Mucosa of rectum (tissue), 2 donors: ENCODE measurements around the gene TRAPPC2L.
A peak's percentile ranks its signal among the peaks of the same experiment; 100 is the strongest.

Experiments used
- H3K27ac ChIP-seq, 2 donors: one replicate each; pipeline ENCODE4 v1.7.0; 2013; ENCODE audit warnings: inconsistent platforms in 2 of 2, low read depth in 2 of 2, low read length in 2 of 2
- H3K27me3 ChIP-seq, 2 donors: one replicate each; pipeline ENCODE4 v1.7.0; 2013; ENCODE audit warnings: low read length in 2 of 2; ENCODE audit not compliant: control insufficient read depth in 2 of 2, insufficient read depth in 2 of 2
- H3K36me3 ChIP-seq, 2 donors: one replicate each; pipeline ENCODE4 v1.7.0; 2013; ENCODE audit warnings: low read length in 2 of 2; ENCODE audit not compliant: control insufficient read depth in 2 of 2, insufficient read depth in 2 of 2
- H3K4me1 ChIP-seq, 2 donors: one replicate each; pipeline ENCODE4 v1.7.0; 2013; ENCODE audit warnings: low read length in 2 of 2, mild to moderate bottlenecking in 1 of 2; ENCODE audit not compliant: control insufficient read depth in 2 of 2, insufficient read depth in 2 of 2
- H3K4me3 ChIP-seq, 2 donors: one replicate each; pipeline ENCODE4 v1.7.0; 2013; ENCODE audit warnings: low read length in 2 of 2
- H3K9ac ChIP-seq, 2 donors: one replicate each; pipeline ENCODE4 v1.7.0; 2013; ENCODE audit warnings: low read length in 2 of 2, low read depth in 1 of 2, mild to moderate bottlenecking in 1 of 2
- H3K9me3 ChIP-seq, 2 donors: one replicate each; pipeline ENCODE4 v1.7.0; 2013; ENCODE audit warnings: low read length in 2 of 2; ENCODE audit not compliant: control insufficient read depth in 2 of 2
- donor health status: healthy.
- donor health status: Normal muscosa, but diverticular disease.

Gene TRAPPC2L

DNA sequence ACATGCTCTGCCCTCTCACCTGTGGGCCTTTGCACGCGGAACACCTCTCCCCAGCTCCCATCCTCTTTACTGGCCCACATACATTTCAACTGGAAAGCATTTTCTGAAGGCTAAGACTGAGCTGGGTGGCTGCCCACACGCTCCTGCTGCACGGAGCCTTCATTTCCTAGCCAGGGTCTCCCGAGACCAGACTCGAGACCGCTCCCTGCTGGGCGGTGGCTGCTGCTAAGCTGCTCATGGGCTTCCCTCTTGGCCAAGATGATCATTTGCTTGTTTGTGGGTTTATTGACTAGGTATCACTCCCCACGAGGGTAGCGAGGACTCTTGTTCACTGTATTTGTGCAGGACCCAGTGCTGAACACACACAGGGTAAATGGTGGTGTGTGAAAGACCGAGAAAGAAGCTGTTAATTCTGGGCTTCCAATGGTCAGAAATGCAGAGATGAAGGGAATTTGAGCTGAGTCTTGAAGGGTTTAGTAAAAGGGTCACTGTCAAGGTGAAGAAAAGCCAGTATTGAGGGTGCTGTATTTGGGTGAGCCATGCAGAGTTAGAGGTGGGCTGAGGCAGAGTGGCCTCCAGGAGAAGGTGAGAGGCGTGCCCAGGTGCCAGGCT lies 907 bp downstream of the TRAPPC2L start:
- peak overlapping the region in 1 of 2 donors; percentile 52 for H3K27ac ChIP-seq
- peaks cover 16% of the 10 kb centered on the region in 2 donors for H3K4me1 ChIP-seq
- H3K36me3 ChIP-seq = peaks cover 21 to 37% of the 10 kb centered on the region in 2 donors

DNA sequence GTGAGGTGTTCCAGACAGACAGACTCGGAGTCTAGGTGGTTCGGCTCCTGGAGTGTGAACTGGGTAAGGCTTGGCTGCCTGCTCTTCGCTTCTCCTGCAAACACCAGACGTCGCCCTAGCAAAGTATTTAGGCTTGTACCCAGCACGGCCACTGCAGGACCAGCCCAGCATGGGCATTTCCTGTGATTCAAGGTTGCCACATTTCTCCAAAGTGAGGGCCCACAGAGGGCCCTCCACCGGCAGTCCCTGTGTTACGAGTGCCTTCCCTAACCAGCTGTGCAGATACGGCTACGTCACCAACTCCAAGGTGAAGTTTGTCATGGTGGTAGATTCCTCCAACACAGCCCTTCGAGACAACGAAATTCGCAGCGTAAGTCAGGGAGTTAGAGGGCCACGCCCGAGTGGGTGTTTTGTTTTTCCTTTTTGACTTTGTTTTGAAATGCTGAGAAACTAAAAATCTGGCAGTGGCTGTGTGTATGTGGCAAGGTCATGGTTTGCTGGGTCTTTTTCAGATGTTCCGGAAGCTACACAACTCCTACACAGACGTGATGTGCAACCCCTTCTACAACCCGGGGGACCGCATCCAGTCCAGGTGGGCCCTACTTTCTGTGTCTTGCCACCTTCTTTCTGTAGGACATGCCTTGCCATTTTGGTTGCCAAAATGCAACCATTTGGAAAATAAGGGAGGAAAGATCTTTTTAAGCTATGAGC lies 2.6 kb downstream of the TRAPPC2L start:
- Histone ChIP-seq H3K9ac (no peak overlapping the region), H3K36me3 (peaks cover 21 to 37% of the 10 kb centered on the region in 2 donors), H3K27ac (no peak overlapping the region), H3K4me1 (peaks cover 13 to 16% of the 10 kb centered on the region in 2 donors), H3K27me3 (no peaks in the 10 kb centered on the region), H3K4me3 (no peak overlapping the region), H3K9me3 (no peaks in the 10 kb centered on the region)

More for the DNA sequence above, 907 bp downstream of the TRAPPC2L start:
- H3K9me3 ChIP-seq = no peaks in the 10 kb centered on the region
- H3K27me3 ChIP-seq = no peaks in the 10 kb centered on the region
- peak overlapping the region; percentile 93 to 94 for H3K4me3 ChIP-seq
- peak overlapping the region; percentile 74 to 85 for H3K9ac ChIP-seq

- no peaks in the 10 kb centered on the region for H3K9me3 ChIP-seq
- H3K27ac ChIP-seq = no peak overlapping the region
- no peak overlapping the region for H3K4me3 ChIP-seq
- peaks cover 6 to 11% of the 10 kb centered on the region in 2 donors for H3K4me1 ChIP-seq
- no peaks in the 10 kb centered on the region for H3K27me3 ChIP-seq
- H3K36me3 ChIP-seq = peaks cover 21 to 37% of the 10 kb centered on the region in 2 donors
- no peak overlapping the region for H3K9ac ChIP-seq
Measured at GRCh38 chr16:88861359-88861758, 4.4 kb downstream of the TRAPPC2L start.

- Histone ChIP-seq H3K27me3 (no peaks in the 10 kb centered on the region), H3K9ac (no peak overlapping the region), H3K4me3 (no peak overlapping the region), H3K27ac (no peak overlapping the region), H3K36me3 (peaks cover 21 to 37% of the 10 kb centered on the region in 2 donors), H3K4me1 (peaks cover 4 to 5% of the 10 kb centered on the region in 2 donors), H3K9me3 (no peaks in the 10 kb centered on the region)
Measured at GRCh38 chr16:88862968-88863367, 6.0 kb downstream of the TRAPPC2L start.

DNA sequence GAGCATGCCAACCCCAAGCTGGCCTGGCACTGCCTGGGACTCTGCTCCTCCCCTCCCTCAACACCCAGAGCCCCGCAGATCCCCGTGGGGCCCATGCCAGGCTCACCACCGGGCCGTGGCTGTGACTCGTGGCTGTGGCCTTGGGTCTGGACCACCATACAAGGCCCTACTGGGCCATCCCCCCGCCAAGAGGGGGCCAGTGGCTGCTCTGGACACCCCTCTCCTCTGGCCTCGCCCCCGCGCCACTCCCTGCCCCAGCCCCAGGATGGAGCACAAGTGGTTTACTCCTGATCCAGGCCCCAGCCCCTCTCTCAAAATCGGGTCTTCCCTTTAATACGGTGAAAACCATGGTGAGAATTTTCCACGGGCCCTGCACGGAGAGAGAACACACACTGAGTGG lies 6.5 kb downstream of the TRAPPC2L start:
- H3K9me3 ChIP-seq = no peaks in the 10 kb centered on the region
- no peak overlapping the region for H3K4me3 ChIP-seq
- H3K4me1 ChIP-seq = peaks cover 0 to under 1% of the 10 kb centered on the region in 2 donors
- H3K9ac ChIP-seq = no peak overlapping the region
- H3K27ac ChIP-seq = no peak overlapping the region
- peaks cover 21 to 37% of the 10 kb centered on the region in 2 donors for H3K36me3 ChIP-seq
- H3K27me3 ChIP-seq = no peaks in the 10 kb centered on the region

DNA sequence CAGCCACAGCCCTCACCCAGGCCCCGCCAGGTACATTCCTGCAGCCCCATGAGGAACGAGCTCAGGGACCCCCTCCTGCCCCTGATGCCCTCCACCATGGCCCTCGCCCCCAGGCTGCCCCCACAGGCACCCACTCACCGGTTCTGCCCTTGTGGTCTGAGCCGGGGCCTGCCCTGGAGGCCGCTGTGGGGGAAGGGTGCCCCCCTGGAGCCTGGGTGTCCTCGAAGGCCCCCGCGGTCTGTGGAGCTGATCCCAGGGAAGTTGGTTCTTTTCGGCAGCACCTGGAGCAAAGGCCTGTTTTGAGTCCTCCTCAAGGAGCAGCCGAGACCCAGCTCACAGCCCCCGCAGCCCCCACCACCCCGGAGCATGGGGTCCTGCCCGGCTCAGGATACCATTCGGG lies 7.2 kb downstream of the TRAPPC2L start:
- peaks cover 21 to 31% of the 10 kb centered on the region in 2 donors for H3K36me3 ChIP-seq
- H3K9me3 ChIP-seq = no peaks in the 10 kb centered on the region
- no peak overlapping the region for H3K9ac ChIP-seq
- no peaks in the 10 kb centered on the region for H3K4me1 ChIP-seq
- no peak overlapping the region for H3K27ac ChIP-seq
- H3K4me3 ChIP-seq = no peak overlapping the region
- H3K27me3 ChIP-seq = peaks cover 0 to 5% of the 10 kb centered on the region in 2 donors

- peaks cover 0 to 9% of the 10 kb centered on the region in 2 donors for H3K27me3 ChIP-seq
- H3K4me3 ChIP-seq = no peak overlapping the region
Measured at GRCh38 chr16:88864521-88864920, 7.6 kb downstream of the TRAPPC2L start.

GRCh38 chr16:88865310-88865709 lies 8.4 kb downstream of the TRAPPC2L start:
- Histone ChIP-seq H3K9me3 (no peaks in the 10 kb centered on the region), H3K27me3 (peaks cover 0 to 13% of the 10 kb centered on the region in 2 donors), H3K4me1 (no peaks in the 10 kb centered on the region), H3K27ac (no peak overlapping the region), H3K4me3 (no peak overlapping the region), H3K9ac (no peak overlapping the region), H3K36me3 (peaks cover 10 to 19% of the 10 kb centered on the region in 2 donors)

More at GRCh38 chr16:88864521-88864920, 7.6 kb downstream of the TRAPPC2L start:
- Histone ChIP-seq H3K9ac (no peak overlapping the region), H3K4me1 (no peaks in the 10 kb centered on the region), H3K36me3 (peaks cover 18 to 27% of the 10 kb centered on the region in 2 donors), H3K9me3 (no peaks in the 10 kb centered on the region), H3K27ac (no peak overlapping the region)

GRCh38 chr16:88865742-88866141 lies 8.8 kb downstream of the TRAPPC2L start:
- Histone ChIP-seq H3K9me3 (no peaks in the 10 kb centered on the region), H3K4me3 (no peak overlapping the region), H3K4me1 (no peaks in the 10 kb centered on the region), H3K27me3 (peaks cover under 1 to 13% of the 10 kb centered on the region in 2 donors), H3K36me3 (peaks cover 6 to 16% of the 10 kb centered on the region in 2 donors), H3K9ac (no peak overlapping the region), H3K27ac (no peak overlapping the region)

DNA sequence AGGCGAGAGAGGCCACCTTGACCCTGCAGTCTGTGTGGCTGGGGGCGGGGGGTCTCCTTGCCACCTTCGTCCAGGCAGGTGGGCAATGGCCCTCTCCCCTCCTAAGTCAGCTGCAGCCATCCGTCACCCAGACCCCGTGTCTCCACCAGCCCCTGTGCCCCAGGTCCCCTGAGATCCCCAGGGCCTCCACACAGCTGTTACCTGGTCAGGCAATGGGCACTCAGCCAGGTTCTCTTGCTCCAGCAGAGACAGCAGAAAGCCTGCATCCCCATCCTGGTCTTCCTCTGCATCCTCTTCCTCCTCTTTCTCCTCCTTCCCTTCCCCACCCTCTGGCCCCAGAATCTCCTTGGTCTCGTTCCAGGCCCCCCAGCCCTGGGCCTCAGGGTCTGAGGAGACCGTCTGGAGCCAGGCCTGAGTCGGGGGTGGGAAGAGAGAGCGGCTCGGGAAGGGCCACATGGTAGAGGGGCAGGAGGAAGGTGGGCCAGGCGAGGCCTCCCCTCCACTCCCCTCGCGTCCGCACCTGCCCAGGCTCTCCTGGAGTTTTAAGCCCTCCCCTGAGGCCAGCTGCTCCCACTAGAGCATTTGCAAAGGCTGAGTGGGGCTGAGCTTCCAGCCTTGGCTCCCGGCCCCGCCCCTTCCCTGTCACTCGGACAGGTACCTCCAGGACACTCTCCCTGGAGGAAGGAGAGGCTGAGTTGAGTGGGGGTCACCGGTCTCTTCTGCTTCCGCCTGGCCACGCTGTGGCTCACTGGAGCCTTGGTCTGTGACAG lies 9.4 kb downstream of the TRAPPC2L start, which contains the start of gene PABPN1L:
PABPN1L (minus strand) TSS at position 510 of the 770 bp plus-strand sequence; CDS start at position 456, 54 bp downstream.
- Histone ChIP-seq H3K4me3 (no peak within 1 kb of the TSS), H3K27me3 (peaks cover 3 to 18% of the 10 kb centered on the region in 2 donors), H3K9me3 (no peaks in the 10 kb centered on the region), H3K27ac (no peak within 1 kb of the TSS), H3K9ac (no peak within 1 kb of the TSS), H3K36me3 (peaks cover 4 to 13% of the 10 kb centered on the region in 2 donors), H3K4me1 (peaks cover 0 to 2% of the 10 kb centered on the region in 2 donors)
